GM18951 (cell line): ENCODE data around the gene TMEM176A.

Experiments
- POLR2A ChIP-seq: IDR thresholded peaks from 4 replicates; pipeline ENCODE4 v1.6.1; 2011; ENCODE audit warnings: mild to moderate bottlenecking; ENCODE audit not compliant: insufficient read length, insufficient read depth; ENCODE audit errors: extremely low read depth
- in situ Hi-C: fragments of 300-500 bp; cut with MboI; formaldehyde crosslinking; loops from one replicate; pipeline ENCODE4 v1.12.0; 2022; ENCODE audit warnings: low sequenced_read_pairs, mixed read lengths, inconsistent platforms; ENCODE audit not compliant: unreplicated experiment

Gene TMEM176A

DNA sequence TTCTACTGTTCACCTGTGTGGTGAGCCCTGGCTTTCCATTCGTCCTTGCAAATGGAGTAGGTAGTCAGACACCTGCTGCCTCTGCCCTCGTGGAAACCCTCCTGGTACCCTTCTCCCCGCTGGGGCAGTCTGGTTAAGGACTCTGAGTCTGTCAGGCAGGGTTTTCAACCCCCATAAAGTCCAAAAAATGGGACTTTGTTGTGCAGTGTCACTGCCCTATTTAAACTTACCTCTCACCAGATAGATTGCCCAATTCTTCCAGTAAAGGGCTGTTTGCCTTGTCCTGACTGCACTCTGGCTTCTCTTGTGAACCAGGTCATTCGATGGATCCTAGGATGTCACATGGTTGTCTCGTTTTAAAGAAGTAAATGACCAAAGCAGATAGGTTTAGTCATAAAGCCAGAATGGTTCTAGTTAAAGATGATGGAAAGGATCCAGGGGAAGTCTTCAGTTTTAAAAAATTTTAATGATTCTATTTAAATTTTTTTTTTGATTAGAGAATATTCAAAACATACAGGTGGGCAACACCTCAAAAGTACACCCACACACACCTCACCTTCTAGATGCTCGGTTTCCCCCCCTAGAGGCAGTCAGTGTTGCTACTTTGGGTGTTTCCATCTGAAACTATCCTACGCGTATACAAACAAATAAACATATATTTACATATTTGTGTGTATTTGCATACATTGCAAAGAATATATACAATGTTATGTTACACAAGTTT, 22.4 kb upstream of the TMEM176A start:
- TF ChIP-seq POLR2A: no peak
- in situ Hi-C loops: no loop called here

- TF ChIP-seq POLR2A: no peak
- in situ Hi-C loops: no loop called here
These were observed 21.7 kb upstream of the TMEM176A start for GRCh38 chr7:150778738-150779301.

DNA sequence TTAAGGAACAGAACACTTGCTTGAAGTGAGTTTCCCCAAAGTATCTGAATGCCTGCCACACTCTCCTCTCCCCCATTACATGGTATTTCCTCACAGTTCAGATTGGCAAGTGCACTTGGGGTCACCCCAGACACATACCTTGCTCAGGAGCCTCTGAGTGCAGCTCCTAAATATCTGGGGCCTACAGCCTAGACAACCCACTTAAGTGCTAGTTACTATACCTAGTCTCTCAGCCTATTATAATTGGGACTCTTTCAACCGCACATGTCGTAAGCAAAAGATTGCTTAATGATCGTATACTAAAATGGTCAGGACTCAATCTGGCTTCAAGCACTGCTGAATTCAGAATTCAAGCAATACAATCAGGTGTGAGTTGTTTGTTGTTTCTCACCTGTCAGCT, 20.3 kb upstream of the TMEM176A start:
- no peak for TF ChIP-seq POLR2A
- in situ Hi-C loops: no loop called here

GRCh38 chr7:150781103-150781502, 19.5 kb upstream of the TMEM176A start:
- TF ChIP-seq POLR2A: no peak
- in situ Hi-C loops: no loop called here

DNA sequence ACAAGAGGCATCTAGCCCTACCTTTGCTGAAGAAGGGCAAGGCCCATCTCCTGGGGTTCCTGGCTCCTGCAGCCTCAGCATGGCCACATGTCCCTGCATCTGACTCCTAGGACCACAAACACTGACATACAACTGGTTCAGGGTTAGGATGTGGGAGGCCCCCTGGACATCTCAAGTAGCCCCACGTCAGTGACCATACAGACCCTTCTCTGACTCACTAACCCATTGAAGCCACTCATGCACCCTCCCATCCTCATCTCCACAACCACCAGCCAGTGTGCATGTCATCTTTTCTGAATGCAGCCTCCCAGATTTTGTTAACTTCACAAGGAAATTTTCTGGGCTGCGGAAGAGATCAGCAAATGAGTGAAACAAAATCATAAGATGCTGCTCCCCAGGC, 18.6 kb upstream of the TMEM176A start:
- TF ChIP-seq POLR2A: no peak
- in situ Hi-C loops: no loop called here

DNA sequence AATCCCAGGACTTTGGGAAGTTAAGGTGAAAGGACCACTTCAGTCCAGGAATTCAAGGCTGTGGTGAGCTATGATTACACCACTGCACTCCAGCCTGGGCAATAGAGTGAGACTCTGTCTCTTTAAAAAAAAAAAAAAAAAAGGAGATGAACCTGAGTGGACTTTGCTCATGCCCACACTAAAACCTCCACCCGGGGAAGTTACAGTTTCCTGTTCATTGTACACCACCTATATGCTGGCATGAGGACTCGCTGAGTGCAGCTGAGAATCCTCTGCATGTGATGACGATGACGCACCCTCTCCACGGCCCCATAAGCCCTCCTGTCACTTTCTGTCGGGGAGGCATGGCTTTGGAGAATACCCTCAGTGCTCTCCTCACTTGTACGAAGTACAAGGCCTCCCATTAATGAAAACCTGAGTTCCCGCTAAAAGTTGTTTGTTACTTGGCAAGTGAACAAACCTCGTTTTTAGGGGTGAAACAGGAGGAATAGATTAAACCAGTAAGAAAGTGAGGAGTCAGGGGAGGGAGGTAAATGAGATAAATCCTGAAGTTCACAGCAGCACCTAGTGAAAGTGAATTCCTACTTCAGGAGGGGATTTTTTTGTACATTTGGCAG, 16.3 kb upstream of the TMEM176A start:
- in situ Hi-C loops: no loop called here
- no peak for TF ChIP-seq POLR2A

- TF ChIP-seq POLR2A: no peak
- in situ Hi-C loops: no loop called here
These were observed 15.6 kb upstream of the TMEM176A start for GRCh38 chr7:150784954-150785353.

- in situ Hi-C loops: no loop called here
- no peak for TF ChIP-seq POLR2A
These were observed 13.0 kb upstream of the TMEM176A start for GRCh38 chr7:150787321-150788281.

- in situ Hi-C loops: no loop called here
- TF ChIP-seq POLR2A: no peak
These were observed 11.9 kb upstream of the TMEM176A start for GRCh38 chr7:150788474-150789269.

- TF ChIP-seq POLR2A: no peak
- in situ Hi-C loops: no loop called here
These were observed 10.0 kb upstream of the TMEM176A start for GRCh38 chr7:150790416-150791075.

DNA sequence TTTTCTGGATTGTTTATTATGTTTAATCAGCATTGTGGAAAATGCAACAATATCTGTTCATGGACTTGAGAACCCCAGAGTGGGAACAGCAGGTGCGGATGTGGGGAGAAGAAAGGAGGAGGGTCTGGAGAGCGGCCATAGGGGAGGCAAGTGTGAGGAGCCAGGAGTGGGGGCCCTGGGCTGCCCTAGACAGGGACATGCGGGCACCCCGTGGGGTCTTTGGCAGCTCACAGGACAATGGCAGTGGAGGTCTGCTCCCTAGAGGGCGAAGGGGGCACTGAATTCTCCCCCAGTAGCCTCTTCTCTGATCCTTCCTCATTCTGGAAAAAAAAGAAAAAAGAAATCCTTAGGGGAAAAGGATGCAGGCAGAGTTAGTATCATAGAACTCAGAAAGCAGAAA, 9.3 kb upstream of the TMEM176A start:
- in situ Hi-C loops: no loop called here
- TF ChIP-seq POLR2A: no peak
